Left forelimb (tissue), 1 donor: ENCODE measurements around the gene MS4A4E.
"Not testable (repeated sequence)": the region's sequence is repeated elsewhere in the genome, so short reads cannot be mapped to it uniquely, and the experiment has no call there.

Source experiments
- DNase-seq: peaks from one replicate; pipeline ENCODE4 v3.0.0-alpha.2; 2018; ENCODE audit warnings: low spot score

Gene MS4A4E

DNA sequence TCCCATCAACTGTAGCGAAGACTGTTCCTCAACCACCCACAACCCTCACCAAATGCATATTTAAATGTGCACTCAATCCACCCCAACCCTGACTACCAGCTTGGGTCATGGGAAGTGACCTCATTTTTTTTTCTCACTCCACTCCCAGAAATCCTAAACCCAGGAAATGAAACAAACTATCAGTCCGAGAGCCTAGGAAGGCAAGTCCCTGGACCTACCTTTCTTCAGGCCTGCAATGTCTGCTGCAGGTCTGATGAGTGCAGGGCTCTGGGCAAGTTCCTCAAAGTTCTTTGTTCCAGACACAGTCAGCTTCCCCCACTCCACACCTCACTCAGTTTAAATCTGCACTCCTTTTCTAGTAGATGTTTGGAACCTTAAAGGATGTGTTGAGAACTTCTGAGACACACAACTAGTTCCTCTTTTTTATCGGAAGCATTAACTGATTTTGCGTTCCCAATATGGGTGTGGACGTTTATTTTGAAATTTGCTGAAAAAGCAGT lies at the start of gene MS4A4E:
MS4A4E (minus strand) TSS at position 398 of the 500 bp plus-strand sequence. CDS start 13,082 bp downstream, outside the sequence.
- no peak for DNase-seq

DNA sequence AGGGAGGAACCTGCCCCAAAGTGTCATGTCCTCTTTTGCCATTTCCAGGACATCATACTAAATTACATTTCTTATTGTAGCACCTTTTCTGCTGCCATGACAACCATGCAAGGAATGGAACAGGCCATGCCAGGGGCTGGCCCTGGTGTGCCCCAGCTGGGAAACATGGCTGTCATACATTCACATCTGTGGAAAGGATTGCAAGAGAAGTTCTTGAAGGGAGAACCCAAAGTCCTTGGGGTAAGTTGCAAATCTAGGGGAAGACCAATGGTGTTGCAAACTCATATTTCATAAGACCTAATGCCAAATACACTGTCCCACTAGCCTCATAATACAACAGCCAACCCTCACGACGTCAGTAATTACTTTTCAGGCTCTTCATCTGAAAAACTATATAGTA lies 49.2 kb upstream of the MS4A4E start:
- DNase-seq = no peak

DNA sequence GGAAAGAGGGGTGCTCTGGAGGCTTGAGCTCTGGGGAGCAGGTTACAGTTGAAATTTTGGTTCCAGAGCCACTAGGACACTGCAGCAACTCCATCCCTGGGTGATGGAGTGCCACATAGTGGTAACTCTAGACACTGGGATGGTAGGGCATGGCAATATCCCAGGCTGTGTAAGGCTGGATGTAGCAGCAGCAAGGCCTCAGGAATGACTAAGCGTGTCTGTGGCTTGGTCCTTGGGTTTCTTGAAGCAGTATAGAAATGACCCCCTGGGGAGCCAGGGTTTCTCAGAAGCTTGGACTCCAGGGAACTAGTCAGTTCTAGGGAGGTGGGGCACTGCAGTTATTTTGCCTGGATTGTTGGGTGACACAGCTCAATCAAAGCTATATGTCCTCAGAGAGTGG lies 45.6 kb upstream of the MS4A4E start:
- DNase-seq = no peak

DNA sequence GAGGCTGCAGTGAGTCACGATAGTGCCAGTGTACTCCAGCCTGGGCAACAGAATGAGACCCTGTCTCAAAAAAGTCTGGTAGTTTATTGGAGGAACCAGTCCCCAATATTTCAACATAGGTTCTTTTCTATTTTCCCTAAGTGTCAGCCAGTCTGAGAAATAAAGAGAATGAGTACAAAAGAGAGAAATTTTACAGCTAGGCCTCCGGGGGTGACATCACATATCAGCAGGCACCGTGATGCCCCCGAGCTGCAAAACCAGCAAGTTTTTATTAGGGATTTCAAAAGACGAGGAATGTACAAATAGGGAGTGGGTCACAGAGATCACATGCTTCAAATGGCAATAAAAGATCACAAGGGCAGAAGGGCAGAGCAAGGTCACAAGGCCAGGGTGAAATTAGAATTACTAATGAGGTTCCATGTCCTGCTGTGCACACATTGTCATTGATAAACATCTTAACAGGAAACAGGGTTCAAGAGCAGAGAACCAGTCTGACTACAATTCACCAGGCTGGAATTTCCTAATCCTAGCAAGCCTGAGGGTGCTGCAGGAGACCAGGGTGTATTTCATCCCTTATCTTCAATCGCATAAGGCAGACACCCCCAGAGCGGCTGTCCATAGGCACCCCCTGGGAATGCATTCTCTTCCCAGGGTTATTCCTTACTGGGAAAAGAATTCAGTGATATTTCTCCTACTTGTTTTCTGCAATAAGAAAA lies 42.6 kb upstream of the MS4A4E start:
- not testable (repeated sequence) for DNase-seq

DNA sequence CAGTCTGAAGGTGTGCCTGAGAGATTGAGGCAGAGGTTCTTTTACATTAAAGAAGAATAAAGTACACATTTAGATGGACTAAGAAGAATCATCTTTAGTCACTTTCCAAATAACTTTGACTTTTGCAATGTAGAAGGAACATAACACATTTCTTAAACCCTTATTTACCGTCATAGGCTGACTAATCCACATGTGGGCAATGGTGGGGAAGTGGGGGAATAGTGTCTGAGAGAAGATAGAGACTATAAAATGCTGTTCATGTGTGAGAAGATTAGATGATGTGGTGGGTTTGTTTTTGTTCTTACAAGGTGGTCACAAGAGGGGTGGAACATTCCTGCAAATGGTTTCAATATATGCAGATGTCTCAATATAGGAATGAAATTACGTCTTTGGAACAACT lies 39.3 kb upstream of the MS4A4E start:
- no peak for DNase-seq

DNA sequence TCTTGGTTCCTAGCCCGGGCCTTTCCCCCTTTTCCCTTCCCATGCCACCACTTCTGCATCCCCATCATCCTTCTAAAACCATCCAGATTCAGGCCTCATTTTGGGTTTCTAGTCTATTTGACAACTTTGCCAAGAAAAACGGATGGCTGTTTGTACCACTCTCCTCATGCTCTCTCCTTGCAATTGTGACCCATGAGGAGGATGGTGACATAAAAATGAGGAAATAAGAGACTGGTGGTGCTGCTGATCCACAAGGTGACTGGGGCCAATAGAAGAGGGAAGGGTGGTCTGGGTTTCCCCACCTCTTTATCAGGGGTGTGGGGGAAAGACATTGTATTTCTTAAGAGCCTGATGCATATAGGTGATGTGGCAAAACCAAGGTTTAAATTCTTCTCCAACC lies 38.5 kb upstream of the MS4A4E start:
- no peak for DNase-seq

DNA sequence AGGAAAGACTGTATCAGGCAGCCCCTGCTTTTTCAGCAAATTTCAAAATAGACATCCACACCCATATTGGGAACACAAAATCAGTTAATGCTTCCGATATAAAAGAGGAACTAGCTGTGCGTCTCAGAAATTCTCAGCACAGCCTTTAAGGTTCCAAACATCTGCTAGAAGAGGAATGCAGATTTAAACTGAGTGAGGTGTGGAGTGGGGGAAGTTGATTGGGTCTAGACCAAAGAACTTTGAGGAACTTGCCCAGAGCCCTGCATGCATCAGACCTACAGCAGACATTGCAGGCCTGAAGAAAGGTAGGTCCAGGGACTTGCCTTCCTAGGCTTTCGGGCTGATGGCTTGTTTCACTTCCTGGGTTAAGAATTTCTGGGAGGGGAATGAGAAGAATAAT lies 37.5 kb upstream of the MS4A4E start, which contains the start of gene MS4A4A:
MS4A4A (plus strand) TSS at position 255 of the 400 bp plus-strand sequence; CDS start at position 265, 10 bp downstream.
- no peak for DNase-seq

DNA sequence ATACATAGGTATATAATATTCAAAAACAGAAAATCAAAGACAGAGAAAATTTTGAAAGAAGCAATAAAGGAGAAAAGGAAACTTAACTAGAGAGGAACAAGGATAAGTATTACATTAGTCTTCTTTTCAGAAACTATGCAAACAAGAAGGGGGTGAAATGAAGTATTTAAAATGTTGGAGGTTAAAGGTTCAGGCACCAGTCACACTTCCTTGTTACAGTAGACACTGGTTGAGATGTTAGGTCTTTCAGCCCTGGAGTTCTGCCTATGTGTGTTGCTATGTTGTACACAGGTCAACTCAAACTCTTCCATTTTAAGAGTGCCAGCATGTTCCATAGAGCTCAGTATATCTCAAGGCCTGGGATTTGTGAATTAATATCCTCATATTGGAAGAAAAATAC lies 31.5 kb upstream of the MS4A4E start:
- DNase-seq = no peak

DNA sequence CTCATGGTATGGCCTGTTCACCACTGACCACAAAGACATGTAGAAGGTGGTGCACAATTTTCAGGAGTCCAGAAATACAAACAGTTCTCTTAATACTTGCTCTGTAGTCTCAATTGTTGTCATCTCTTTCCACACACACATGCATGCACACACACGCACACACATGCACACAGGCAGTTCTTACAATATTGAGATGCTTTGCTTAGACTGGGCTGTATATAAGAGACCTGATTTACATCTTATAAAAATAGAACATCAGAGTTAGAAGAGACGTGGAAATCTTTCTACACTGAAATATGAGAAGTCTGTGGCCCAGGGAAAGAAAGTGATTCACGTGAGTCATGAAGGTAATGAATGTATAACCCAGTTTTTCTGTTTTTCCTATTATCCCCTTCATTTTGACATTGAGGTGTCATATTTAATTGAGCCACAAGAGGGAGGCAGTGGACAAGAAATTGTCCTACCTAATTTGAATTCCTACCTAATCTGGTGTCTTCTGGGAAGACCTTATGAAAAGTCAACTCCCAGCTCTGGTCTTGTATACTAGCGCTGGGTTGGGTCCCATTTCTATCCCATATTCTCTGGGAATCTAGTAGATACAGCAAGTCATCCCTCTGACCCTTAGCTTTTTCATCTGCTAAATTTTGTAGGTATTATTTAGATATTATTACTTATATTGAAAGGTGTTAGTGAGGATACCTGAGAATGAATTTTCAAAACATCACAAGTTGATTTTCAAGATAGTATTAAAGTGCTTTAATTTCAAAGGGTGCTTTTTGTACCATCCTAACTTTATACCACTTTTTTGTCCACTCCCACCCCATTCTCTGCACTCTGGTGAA lies 22.7 kb upstream of the MS4A4E start:
- no peak for DNase-seq

DNA sequence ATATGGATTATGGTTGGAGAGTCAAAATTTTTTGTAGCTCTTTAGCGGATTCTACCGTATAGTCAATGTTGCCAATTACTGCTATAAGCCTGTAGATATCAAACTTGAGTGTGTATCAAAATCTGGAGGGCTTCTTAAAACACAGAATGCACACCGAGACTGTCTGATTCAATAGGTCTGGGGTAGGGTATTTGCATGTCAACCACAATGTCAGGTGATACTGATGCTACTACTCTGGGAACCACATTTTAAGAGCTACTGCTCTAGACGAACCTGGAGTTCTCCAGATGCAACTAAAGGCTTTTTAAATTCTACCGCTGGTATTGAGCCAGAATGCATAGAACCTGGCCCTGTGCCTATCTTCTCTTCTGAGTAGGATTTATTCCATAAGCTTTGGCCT lies 21.7 kb upstream of the MS4A4E start:
- DNase-seq = no peak

DNA sequence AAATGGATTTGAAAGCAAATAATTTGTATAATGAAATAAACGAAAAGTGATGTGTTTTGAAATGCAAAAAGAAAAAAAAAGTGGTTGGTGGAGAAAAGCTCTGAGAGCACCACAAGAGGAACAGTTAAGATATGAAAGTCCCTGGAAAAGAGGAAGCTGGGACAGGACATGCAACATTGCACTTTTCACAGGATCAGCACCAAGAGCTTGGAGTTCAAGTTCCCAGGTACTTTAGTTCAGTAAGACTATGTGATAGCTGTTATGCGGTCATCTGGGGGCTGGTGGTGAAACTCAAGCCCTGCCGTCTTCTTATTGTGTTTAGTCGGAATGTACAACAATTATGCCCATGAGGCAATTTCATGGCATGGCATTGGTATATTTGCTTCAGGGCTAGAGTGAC lies 20.5 kb upstream of the MS4A4E start:
- DNase-seq = no peak

DNA sequence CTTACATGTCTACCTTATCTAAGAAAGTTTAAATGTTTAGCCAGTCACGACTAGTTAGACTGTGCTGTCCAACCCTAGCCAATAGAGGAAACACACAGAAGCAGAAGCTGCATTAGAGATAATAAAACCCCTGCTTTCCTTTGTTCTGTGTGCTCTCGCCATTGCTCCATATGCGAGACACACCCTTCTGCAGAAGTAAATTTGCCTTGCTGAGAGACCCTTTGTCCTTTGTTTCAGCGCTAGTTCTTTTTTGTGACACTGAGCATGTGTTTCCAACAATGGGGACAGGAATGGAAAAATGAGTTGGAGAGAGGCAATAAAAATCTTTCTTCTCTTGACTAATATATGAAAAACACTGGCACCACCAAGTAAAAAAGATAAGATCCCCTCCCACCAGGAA lies 18.1 kb upstream of the MS4A4E start:
- DNase-seq = no peak

DNA sequence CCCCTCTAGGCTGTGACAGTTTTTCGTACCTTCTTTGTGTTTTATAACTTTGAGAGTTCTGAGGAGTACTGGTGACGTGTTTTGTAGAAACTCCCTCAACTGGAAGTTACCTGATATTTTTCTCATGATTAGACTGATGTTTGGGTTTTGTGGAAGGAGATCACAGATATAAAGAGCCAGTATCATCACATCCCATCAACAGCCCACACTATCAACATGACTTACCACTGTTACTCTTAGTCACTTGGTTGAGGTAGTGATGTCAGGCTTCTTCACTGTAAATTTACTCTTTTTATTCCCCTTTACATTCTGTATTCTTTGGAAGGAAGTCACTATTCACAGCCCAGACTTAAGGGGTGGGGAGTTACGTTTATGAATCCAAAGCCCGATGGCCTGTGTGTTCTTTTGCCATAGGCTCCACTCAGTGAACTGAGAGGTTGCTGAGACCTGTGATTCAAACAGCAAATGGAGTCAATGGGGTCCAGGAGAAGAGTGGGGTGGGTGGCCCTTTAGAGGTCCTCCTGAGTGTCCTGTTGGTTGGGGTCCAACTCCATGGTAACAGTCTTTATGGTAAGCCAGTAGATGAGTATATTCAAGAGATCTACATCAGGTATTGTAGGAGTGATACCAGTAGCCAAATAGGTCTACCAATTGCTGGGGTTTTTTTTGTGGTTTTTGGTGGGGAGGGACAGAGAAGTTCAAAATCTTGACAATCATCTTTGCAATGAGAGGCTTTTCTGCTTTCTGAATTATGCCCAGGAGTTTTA lies 15.2 kb upstream of the MS4A4E start:
- DNase-seq = no peak

DNA sequence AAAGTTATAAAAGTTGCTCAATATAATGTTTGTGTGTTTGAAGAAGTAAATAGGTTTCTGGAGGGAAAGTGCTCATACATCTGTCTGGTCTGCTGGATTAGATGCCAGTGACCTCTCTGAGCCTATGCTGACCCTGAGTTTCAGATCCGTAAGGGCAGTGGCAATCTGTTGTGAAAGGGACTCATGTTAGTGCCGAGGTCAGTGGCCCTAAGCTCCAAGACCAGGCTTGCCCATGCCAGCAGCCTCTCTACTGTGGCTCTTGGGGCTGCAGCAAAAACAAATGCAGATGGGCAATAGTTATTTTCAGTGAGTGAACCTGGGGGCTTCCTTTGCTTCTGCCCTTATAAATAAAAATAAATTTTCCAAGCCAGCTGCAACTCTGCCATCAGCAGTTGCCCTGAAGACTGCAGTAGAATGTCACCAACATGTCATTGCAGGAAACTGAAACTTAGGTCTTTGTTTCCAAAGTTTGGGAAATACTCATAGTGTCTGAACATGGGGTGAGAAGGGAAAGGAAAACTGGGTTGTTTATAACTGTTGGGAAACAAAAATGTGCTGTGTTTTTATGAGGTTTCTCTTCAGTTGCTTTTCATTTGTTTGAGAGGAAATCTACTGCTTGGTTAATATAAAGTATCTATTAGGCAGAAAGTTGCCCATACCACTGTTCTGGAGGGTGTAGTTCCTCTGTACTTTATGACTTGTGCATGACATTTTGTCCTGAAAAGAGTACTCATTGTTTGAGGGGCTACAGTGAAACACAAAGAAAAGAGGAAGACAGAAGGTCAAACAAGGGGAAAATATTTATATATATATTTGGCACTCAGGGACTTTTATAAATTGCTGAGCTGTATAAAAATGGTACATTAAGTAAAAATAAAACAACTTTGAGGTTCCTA lies 9.5 kb upstream of the MS4A4E start:
- DNase-seq = no peak

DNA sequence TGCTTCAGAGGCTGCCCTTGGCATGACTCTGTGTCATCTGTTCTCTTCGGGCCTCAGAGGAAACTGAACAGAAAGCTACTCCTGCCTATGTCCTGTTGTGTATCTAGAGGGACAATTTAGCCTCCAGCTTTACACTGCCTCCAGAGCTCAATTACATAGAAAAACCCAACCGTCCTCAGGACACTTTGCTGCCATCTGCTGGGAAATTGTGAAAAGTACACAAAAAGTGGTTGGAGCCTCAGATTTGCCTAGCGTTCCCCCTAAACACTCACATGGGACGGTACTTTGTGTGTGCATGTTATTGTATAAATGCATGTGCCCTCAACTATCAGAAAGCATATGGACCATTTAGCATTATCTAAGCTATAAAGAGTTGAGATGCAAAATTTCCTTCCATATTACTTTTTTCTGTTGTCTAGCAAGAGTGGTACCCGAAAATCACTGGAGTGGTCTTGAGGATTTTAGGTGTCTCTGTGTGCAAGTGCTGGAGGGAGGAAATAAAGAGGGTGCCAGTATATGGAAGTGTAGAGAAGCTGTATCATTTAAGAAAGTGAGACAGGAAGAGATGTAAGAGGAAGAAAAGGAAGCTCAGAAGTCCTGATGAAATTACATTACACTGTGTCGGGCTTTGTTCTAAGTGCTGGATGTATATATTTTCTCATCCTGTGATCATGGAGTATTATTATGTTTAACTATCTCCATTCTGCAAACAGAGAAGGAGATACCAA lies 8.7 kb upstream of the MS4A4E start:
- no peak for DNase-seq

DNA sequence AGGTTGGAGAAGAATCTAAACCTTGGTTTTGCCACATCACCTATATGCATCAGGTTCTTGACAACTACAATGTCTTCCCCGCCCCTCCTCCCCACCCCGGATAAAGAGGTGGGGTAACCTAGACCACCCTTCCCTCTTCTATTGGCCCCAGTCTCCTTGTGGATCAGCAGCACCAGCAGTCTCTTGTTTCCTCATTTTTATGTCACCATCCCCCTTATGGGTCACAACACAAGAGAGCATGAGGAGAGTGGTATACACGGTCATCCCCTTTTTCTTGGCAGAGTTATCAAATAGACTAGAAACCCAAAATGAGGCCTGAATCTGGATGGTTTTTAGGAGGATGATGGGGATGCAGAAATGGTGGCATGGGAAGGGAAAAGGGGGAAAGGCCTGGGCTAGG lies 1.2 kb downstream of the MS4A4E start:
- no peak for DNase-seq

DNA sequence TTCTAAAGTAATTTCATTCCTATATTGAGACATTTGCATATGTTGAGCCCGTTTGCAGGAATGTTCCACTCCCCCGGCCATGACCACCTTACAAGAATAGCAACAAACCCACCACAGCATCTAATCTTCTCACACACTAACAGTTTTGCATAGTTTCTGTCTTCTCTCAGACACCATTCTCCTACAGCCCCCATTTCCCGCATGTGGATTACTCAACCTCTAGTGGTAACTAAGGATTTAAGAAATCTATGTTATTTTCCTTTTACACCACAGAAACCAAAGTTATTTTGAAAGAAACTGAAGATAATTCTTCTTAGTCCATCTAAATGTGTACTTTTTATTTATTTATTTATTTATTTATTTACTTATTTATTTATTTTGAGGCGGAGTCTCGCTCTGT lies 2.3 kb downstream of the MS4A4E start:
- no peak for DNase-seq

DNA sequence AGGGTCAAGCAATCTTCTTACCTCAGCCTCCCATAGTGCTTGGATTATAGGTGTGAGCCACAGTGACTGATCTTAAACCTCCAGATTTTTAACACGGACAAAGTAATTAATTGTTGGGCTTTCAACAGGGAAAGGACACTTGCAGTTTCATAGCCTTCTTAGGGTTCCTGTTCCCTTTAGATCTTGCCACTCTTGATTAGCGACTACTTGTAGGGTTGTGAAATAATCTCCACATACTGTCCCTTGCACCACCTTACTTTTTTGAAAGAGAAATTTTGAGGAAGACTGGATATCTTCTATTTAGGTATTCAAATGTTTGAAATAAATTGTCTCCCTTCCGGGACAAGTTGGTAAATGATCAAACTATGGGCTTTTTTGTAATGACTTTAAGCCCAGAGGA lies 7.6 kb downstream of the MS4A4E start:
- no peak for DNase-seq

DNA sequence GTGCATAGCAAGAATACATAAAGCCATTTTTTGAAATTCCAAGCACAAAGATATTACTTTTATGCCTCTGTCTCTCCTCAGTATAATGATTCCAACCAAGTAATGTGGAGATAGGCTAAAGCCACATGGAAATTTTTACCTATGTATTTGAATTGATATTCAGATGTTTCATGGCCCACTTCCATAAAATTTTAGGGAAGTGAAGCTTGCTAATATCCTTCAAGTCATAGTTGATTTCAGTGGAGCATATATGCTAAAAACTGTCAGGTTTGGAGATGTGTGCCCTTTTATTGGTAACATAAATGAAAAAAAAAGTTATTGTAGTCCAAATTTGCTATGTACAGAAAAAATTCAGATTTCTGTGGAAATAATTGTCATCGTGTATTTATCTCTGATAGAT lies 12.3 kb downstream of the MS4A4E start:
- no peak for DNase-seq

DNA sequence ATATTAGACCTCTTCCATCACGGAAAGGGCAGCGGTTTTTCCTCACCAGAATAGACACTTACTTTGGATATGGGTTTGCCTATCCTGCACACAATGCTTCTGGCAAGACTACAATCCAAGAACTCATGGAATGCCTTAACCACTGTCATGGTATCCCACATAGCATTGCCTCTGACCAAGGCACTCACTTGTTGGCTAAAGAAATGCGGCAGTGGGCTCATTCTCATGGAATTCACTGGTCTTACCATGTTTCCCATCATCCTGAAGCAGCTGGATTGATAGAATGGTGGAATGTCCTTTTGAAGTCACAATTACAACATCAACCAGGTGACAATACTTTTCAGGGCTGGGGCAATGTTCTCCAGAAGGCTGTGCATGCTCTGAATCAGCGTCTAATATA lies 20.8 kb downstream of the MS4A4E start:
- no peak for DNase-seq

DNA sequence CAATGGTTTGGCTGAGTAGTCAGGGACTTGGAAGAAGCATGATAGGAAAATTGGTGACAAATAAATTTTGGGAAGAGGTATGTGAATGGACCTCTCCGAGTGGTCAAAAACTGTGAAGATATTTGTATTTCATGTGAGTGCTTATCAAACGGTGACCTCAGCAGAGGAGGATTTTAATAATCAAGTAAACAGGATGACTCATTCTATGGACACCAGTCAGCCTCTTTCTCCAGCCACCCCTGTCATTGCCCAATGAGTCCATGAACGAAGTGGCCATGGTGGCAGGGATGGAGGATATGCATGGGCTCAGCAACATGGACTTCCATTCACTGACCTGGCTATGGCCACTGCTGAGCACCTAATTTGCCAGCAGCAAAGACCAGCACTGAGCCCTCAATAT lies 21.2 kb downstream of the MS4A4E start:
- no peak for DNase-seq
